Panc1 (cell line): ENCODE results near the gene MYO5B. TPM values are rescaled to one million over a fixed set of nuclear protein-coding genes. Genes with fewer than 3 reads are reported as not detected.

Experiments used
- ATAC-seq: fragments of 200-7000 bp; cut with Tn5 transposase; 2 replicates; pipeline ENCODE4 v1.9.1; 2020; ENCODE audit warnings: mild to moderate bottlenecking, moderate library complexity
- BruUV-seq: library from RNA; stranded (reverse); fragments of 400-500 nt; replicated peaks from 2 replicates; lab custom pipeline; 2021; lab: Mats Ljungman, UMichigan
- CTCF ChIA-PET: fragments of 300-600 bp; sonication (Branson Sonifier 250); formaldehyde crosslinking; loops from one replicate; lab custom pipeline; 2022; ENCODE audit warnings: antibody characterized with exemption; lab: Charles Lee
- POLR2A ChIA-PET: fragments of 300-600 bp; sonication (Branson Sonifier 250); formaldehyde crosslinking; loops from one replicate; lab custom pipeline; 2022; ENCODE audit warnings: antibody characterized with exemption; lab: Charles Lee
- DNase-seq: peaks from one replicate; pipeline ENCODE4 v3.0.0-alpha.2; 2010; ENCODE audit warnings: low read depth, low spot score
- H3K27ac ChIP-seq: 2 replicates; pipeline ENCODE4 v1.5.1; 2011; ENCODE audit warnings: mild to moderate bottlenecking, low read length, inconsistent platforms
- H3K27me3 ChIP-seq: fragments of 200-500 bp; sonication (Bioruptor generic); 2 replicates; pipeline ENCODE4 v1.6.0; 2014; ENCODE audit warnings: low read length, inconsistent platforms; ENCODE audit not compliant: control insufficient read depth, insufficient read depth
- H3K36me3 ChIP-seq: fragments of 200-500 bp; sonication (Bioruptor generic); 2 replicates; pipeline ENCODE4 v1.5.1; 2014; ENCODE audit warnings: inconsistent platforms, mild to moderate bottlenecking, low read length, moderate library complexity; ENCODE audit not compliant: control insufficient read depth, insufficient read depth
- H3K4me1 ChIP-seq: 2 replicates; pipeline ENCODE4 v1.5.1; 2011; ENCODE audit warnings: inconsistent platforms, mild to moderate bottlenecking, low read length, moderate library complexity; ENCODE audit not compliant: control insufficient read depth, insufficient read depth
- H3K4me3 ChIP-seq, 2 experiments: 2 replicates each; pipeline ENCODE4 v1.5.1; 2011 to 2012; ENCODE audit warnings: low read depth in 2 of 2, low read length in 2 of 2, mild to moderate bottlenecking in 2 of 2, inconsistent platforms in 1 of 2, moderate library complexity in 1 of 2
- H3K9me3 ChIP-seq: fragments of 200-500 bp; sonication (Bioruptor generic); 2 replicates; pipeline ENCODE4 v1.5.1; 2014; ENCODE audit warnings: low read depth, mild to moderate bottlenecking, inconsistent platforms, low read length, moderate library complexity; ENCODE audit not compliant: control insufficient read depth, insufficient read depth
- POLR2AphosphoS5 ChIP-seq: IDR thresholded peaks from 2 replicates; pipeline ENCODE4 v1.6.1; 2012; ENCODE audit warnings: mild to moderate bottlenecking, low read depth, low read length, moderate library complexity
- SIN3A ChIP-seq: IDR thresholded peaks from 2 replicates; pipeline ENCODE4 v1.6.1; 2012; ENCODE audit warnings: low read depth, mild to moderate bottlenecking, low read length, moderate library complexity, borderline replicate concordance; ENCODE audit not compliant: insufficient read depth
- TCF7L2 ChIP-seq: IDR thresholded peaks from 2 replicates; pipeline ENCODE4 v1.6.1; 2011; ENCODE audit warnings: mild to moderate bottlenecking, low read depth, low read length, inconsistent platforms
- in situ Hi-C: cut with HindIII; loops from 2 replicates; pipeline ENCODE4 v1.10.0; 2016; ENCODE audit warnings: low sequenced_read_pairs, low pct_unique_long_range_greater_than_20kb
- intact Hi-C: fragments of 100-400 bp; cut with micrococcal nuclease; formaldehyde crosslinking; loops from one replicate; pipeline ENCODE4 v1.10.0; 2022; ENCODE audit not compliant: unreplicated experiment
- total RNA-seq: library from RNA; stranded (reverse); gene quantifications from one replicate; pipeline ENCODE4 v1.2.1, GENCODE V29; 2021; ENCODE audit not compliant: unreplicated experiment
- TF ChIP-seq, protein P1 (sequence below): fragments of 450-650 bp; IDR thresholded peaks from 2 replicates; pipeline ENCODE4 v1.5.1; 2017; ENCODE audit warnings: mild to moderate bottlenecking
- TF ChIP-seq, protein P2 (sequence below), 2 experiments: IDR thresholded peaks; 2 replicates each; pipeline ENCODE4 v1.6.1; 2011 to 2012; ENCODE audit warnings: low read depth in 2 of 2, control low read depth in 1 of 2, low read length in 1 of 2, mild to moderate bottlenecking in 1 of 2, moderate library complexity in 1 of 2; ENCODE audit not compliant: insufficient read depth in 1 of 2

The MYO5B gene
- total RNA-seq, 1 experiment from 2014 or later = 0.31 TPM

DNA sequence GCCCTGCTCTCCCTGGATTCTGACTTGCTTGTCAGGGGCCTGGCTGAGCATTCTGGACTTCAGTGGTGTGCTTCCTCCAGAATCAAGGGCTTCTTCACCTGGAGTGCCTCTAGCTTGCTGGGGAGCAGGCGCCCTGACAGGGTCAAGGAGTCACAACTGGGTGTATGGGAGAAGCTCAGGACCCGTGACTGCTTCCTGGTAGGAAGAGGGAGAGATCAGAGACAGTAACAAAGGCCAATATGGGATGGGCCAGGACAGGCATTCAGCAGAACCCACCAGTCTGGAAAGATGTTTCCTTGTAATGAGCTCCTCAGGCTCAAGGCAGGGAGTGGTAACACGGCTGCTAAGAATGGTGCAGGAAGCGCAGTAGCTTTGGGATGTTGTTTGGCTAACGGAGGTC lies 277.2 kb downstream of the MYO5B start:
- no peaks in the 10 kb centered on the region for H3K36me3 ChIP-seq
- H3K9me3 ChIP-seq = no peaks in the 10 kb centered on the region
- no peak for ATAC-seq
- H3K27me3 ChIP-seq = peaks cover 4% of the 10 kb centered on the region
- ChIA-PET CTCF (no interaction called here), POLR2A (no interaction called here)
- no peak overlapping the region for H3K4me3 ChIP-seq
- TF ChIP-seq, protein P1, sequence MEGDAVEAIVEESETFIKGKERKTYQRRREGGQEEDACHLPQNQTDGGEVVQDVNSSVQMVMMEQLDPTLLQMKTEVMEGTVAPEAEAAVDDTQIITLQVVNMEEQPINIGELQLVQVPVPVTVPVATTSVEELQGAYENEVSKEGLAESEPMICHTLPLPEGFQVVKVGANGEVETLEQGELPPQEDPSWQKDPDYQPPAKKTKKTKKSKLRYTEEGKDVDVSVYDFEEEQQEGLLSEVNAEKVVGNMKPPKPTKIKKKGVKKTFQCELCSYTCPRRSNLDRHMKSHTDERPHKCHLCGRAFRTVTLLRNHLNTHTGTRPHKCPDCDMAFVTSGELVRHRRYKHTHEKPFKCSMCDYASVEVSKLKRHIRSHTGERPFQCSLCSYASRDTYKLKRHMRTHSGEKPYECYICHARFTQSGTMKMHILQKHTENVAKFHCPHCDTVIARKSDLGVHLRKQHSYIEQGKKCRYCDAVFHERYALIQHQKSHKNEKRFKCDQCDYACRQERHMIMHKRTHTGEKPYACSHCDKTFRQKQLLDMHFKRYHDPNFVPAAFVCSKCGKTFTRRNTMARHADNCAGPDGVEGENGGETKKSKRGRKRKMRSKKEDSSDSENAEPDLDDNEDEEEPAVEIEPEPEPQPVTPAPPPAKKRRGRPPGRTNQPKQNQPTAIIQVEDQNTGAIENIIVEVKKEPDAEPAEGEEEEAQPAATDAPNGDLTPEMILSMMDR = no peak
- no peak for TF ChIP-seq SIN3A
- no peak for TF ChIP-seq POLR2AphosphoS5
- no peak for TF ChIP-seq TCF7L2
- TF ChIP-seq, protein P2, sequence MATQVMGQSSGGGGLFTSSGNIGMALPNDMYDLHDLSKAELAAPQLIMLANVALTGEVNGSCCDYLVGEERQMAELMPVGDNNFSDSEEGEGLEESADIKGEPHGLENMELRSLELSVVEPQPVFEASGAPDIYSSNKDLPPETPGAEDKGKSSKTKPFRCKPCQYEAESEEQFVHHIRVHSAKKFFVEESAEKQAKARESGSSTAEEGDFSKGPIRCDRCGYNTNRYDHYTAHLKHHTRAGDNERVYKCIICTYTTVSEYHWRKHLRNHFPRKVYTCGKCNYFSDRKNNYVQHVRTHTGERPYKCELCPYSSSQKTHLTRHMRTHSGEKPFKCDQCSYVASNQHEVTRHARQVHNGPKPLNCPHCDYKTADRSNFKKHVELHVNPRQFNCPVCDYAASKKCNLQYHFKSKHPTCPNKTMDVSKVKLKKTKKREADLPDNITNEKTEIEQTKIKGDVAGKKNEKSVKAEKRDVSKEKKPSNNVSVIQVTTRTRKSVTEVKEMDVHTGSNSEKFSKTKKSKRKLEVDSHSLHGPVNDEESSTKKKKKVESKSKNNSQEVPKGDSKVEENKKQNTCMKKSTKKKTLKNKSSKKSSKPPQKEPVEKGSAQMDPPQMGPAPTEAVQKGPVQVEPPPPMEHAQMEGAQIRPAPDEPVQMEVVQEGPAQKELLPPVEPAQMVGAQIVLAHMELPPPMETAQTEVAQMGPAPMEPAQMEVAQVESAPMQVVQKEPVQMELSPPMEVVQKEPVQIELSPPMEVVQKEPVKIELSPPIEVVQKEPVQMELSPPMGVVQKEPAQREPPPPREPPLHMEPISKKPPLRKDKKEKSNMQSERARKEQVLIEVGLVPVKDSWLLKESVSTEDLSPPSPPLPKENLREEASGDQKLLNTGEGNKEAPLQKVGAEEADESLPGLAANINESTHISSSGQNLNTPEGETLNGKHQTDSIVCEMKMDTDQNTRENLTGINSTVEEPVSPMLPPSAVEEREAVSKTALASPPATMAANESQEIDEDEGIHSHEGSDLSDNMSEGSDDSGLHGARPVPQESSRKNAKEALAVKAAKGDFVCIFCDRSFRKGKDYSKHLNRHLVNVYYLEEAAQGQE (IDR thresholded peaks at IDR 0.05; ENCODE audit: insufficient read depth in 1 of 2, low read depth in 2 of 2, low read length in 1 of 2) = no peak
- in situ Hi-C loops (no loop called here), intact Hi-C loops (no loop called here)
- H3K27ac ChIP-seq = no peak overlapping the region
- no peaks in the 10 kb centered on the region for H3K4me1 ChIP-seq
- no TSS peak for BruUV-seq
- DNase-seq = no peak

DNA sequence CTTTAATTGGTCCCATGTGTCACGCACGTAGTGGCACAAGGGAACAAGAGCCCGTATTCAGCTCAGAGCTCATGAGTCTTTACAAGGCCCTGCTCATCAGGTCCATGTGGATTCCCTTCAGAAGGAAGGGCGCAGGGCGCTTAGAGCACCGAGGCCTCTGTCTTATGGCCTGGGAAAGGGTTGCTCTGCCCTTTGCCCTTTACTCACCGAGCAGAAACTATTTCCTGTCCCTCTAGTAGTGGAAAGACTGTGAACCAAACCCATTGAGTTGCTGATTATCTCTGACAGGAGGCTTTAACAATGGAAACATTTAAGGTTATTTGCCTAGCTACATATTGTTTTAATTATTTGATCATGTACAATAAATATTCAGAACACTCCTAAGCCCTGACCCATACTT lies 279.6 kb downstream of the MYO5B start:
- Histone ChIP-seq H3K9me3 (no peaks in the 10 kb centered on the region), H3K27ac (no peak overlapping the region), H3K27me3 (peaks cover 2% of the 10 kb centered on the region; the same call in 1 of the 2 replicates), H3K4me3 (no peak overlapping the region), H3K36me3 (no peaks in the 10 kb centered on the region), H3K4me1 (no peaks in the 10 kb centered on the region)
- CTCF ChIA-PET = no interaction called here
- ATAC-seq (no peak), DNase-seq (no peak)
- intact Hi-C loops = no loop called here
- POLR2A ChIA-PET = no interaction called here
- in situ Hi-C loops = no loop called here
- TF ChIP-seq, protein P1 = no peak
- TF ChIP-seq TCF7L2 (no peak), POLR2AphosphoS5 (no peak), SIN3A (no peak)
- TF ChIP-seq, protein P2 (IDR thresholded peaks at IDR 0.05; ENCODE audit: insufficient read depth in 1 of 2, low read depth in 2 of 2, low read length in 1 of 2) = no peak
- no TSS peak for BruUV-seq
